ENCODE measurements around the gene LEF1. TPM values are rescaled to one million over a fixed set of nuclear protein-coding genes. Genes with fewer than 3 reads are reported as not detected.

Gene LEF1
- total RNA-seq, 1 experiment from 2014 or later: 0.79 TPM

GRCh38 chr4:108146336-108146735 lies 22.4 kb downstream of the LEF1 start:
- H3K4me3 ChIP-seq (replicated peaks in 1 of 2; ENCODE audit: low read depth in 1 of 2, low read length in 2 of 2): no peak overlapping the region
- H3K27ac ChIP-seq (ENCODE audit: low read depth, low read length): no peak overlapping the region
- no peaks in the 10 kb centered on the region for H3K9me2 ChIP-seq (ENCODE audit: insufficient read depth)
- no peak overlapping the region for H3K4me2 ChIP-seq (ENCODE audit: low read length)
- no TSS peak for BruUV-seq (replicated peaks)
- H3K4me1 ChIP-seq (ENCODE audit: control insufficient read depth in 1 of 2, insufficient read depth in 2 of 2, low read length in 2 of 2): no peaks in the 10 kb centered on the region
- CTCF ChIA-PET: no interaction called here
- H3K9ac ChIP-seq (ENCODE audit: low read length): no peak overlapping the region
- no peaks in the 10 kb centered on the region for H3K27me3 ChIP-seq (ENCODE audit: insufficient read depth, low read length)
- H3K36me3 ChIP-seq (ENCODE audit: control insufficient read depth in 1 of 2, insufficient read depth in 2 of 2, low read length in 2 of 2): no peaks in the 10 kb centered on the region
- ATAC-seq (no peak), DNase-seq (ENCODE audit: low read depth, low spot score) (no peak)
- H4K20me1 ChIP-seq (ENCODE audit: insufficient read depth): no peaks in the 10 kb centered on the region
- POLR2A ChIA-PET: no interaction called here
- RAD21 ChIA-PET (ENCODE audit: low non-redundant PET in 1 of 2, low total read pairs in 2 of 2, uncharacterized antibody in 2 of 2, unreplicated experiment in 2 of 2): no interaction called here
- no peak overlapping the region for H2AFZ ChIP-seq (ENCODE audit: low read depth, low read length, poor library complexity, severe bottlenecking)
- H3K79me2 ChIP-seq (ENCODE audit: insufficient read depth, low read length): no peaks in the 10 kb centered on the region
- no peaks in the 10 kb centered on the region for H3K9me3 ChIP-seq (ENCODE audit: control insufficient read depth in 1 of 2, insufficient read depth in 1 of 2, low read depth in 1 of 2, low read length in 2 of 2)
- no peak for TF ChIP-seq ATF3 (IDR thresholded peaks at IDR 0.05)
- no peak for TF ChIP-seq ZNF274 (IDR thresholded peaks at IDR 0.05; ENCODE audit: low read depth, low read length)
- intact Hi-C loops (cut with micrococcal nuclease): no loop called here

- POLR2A ChIA-PET: no interaction called here
- intact Hi-C loops (cut with micrococcal nuclease): no loop called here
- Histone ChIP-seq H3K79me2 (ENCODE audit: insufficient read depth, low read length) (no peaks in the 10 kb centered on the region), H2AFZ (ENCODE audit: low read depth, low read length, poor library complexity, severe bottlenecking) (no peak overlapping the region), H3K9me2 (ENCODE audit: insufficient read depth) (no peaks in the 10 kb centered on the region), H4K20me1 (ENCODE audit: insufficient read depth) (no peaks in the 10 kb centered on the region), H3K4me3 (replicated peaks in 1 of 2; ENCODE audit: low read depth in 1 of 2, low read length in 2 of 2) (no peak overlapping the region), H3K9ac (ENCODE audit: low read length) (no peak overlapping the region), H3K4me2 (ENCODE audit: low read length) (no peak overlapping the region), H3K36me3 (ENCODE audit: control insufficient read depth in 1 of 2, insufficient read depth in 2 of 2, low read length in 2 of 2) (no peaks in the 10 kb centered on the region), H3K27ac (ENCODE audit: low read depth, low read length) (no peak overlapping the region), H3K4me1 (ENCODE audit: control insufficient read depth in 1 of 2, insufficient read depth in 2 of 2, low read length in 2 of 2) (no peaks in the 10 kb centered on the region), H3K9me3 (ENCODE audit: control insufficient read depth in 1 of 2, insufficient read depth in 1 of 2, low read depth in 1 of 2, low read length in 2 of 2) (no peaks in the 10 kb centered on the region), H3K27me3 (ENCODE audit: insufficient read depth, low read length) (no peaks in the 10 kb centered on the region)
- DNase-seq (ENCODE audit: low read depth, low spot score): no peak
- no TSS peak for BruUV-seq (replicated peaks)
- TF ChIP-seq REST (IDR thresholded peaks at IDR 0.05; ENCODE audit: low read depth): no peak
- no peak for TF ChIP-seq ZFX (IDR thresholded peaks at IDR 0.05)
- no peak for TF ChIP-seq JUND (IDR thresholded peaks at IDR 0.05)
- TF ChIP-seq RAD21 (IDR thresholded peaks at IDR 0.05; ENCODE audit: low read depth): no peak
- no peak for TF ChIP-seq CTCF (IDR thresholded peaks at IDR 0.05 in 2 of 3, conservative IDR thresholded peaks at IDR 0.05 in 1 of 3; ENCODE audit: borderline replicate concordance in 1 of 3, insufficient read depth in 1 of 3, low read depth in 2 of 3, low read length in 2 of 3)
- no peak for TF ChIP-seq EZH2 (IDR thresholded peaks at IDR 0.05)
- TF ChIP-seq SRF (IDR thresholded peaks at IDR 0.05; ENCODE audit: low read depth): no peak
- TF ChIP-seq EZH2phosphoT487 (IDR thresholded peaks at IDR 0.05; ENCODE audit: borderline replicate concordance): no peak
- RAD21 ChIA-PET (ENCODE audit: low non-redundant PET in 1 of 2, low total read pairs in 2 of 2, uncharacterized antibody in 2 of 2, unreplicated experiment in 2 of 2): no interaction called here
- no peak for ATAC-seq
- CTCF ChIA-PET: no interaction called here
Observed at GRCh38 chr4:108144451-108144850, 24.3 kb downstream of the LEF1 start.
